ENCODE measurements around the gene PFKFB1.

The PFKFB1 gene

GRCh38 chrX:54928876-54929275 lies 65.1 kb downstream of the PFKFB1 start:
- DNase-seq (ENCODE audit: low read depth in 3 of 3, low spot score in 1 of 3): no peak

- DNase-seq (ENCODE audit: low read depth in 3 of 3, low spot score in 1 of 3): no peak
These were observed 67.0 kb downstream of the PFKFB1 start for GRCh38 chrX:54926978-54927377.

DNA sequence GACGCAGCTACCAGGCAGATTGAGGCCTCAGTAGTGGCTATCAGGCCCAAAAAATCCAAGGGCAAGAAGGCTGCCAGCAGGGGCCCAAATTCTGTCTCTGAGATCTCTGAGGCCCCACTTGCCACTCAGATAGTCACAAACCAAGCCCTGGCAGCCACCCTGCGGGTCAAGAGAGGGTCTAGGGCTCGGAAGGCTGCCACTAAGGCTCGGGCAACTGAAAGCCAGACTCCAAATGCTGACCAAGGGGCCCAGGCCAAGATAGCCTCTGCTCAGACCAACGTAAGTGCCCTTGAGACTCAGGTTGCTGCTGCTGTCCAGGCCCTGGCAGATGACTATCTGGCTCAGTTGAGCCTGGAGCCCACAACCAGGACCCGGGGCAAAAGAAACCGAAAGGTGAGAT lies 70.6 kb downstream of the PFKFB1 start:
- no peak for DNase-seq (ENCODE audit: low read depth in 3 of 3, low spot score in 1 of 3)

DNA sequence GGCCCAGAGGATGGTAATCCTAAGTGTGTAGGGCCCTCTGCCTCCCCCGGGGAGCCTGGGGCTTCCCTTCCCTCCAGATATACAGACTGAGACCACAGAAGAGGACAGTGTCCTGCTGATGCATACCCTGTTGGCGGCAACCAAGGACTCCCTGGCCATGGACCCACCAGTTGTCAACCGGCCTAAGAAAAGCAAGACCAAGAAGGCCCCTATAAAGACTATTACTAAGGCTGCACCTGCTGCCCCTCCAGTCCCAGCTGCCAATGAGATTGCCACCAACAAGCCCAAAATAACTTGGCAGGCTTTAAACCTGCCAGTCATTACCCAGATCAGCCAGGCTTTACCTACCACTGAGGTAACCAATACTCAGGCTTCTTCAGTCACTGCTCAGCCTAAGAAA lies 71.4 kb downstream of the PFKFB1 start:
- no peak for DNase-seq (ENCODE audit: low read depth in 3 of 3, low spot score in 1 of 3)

DNA sequence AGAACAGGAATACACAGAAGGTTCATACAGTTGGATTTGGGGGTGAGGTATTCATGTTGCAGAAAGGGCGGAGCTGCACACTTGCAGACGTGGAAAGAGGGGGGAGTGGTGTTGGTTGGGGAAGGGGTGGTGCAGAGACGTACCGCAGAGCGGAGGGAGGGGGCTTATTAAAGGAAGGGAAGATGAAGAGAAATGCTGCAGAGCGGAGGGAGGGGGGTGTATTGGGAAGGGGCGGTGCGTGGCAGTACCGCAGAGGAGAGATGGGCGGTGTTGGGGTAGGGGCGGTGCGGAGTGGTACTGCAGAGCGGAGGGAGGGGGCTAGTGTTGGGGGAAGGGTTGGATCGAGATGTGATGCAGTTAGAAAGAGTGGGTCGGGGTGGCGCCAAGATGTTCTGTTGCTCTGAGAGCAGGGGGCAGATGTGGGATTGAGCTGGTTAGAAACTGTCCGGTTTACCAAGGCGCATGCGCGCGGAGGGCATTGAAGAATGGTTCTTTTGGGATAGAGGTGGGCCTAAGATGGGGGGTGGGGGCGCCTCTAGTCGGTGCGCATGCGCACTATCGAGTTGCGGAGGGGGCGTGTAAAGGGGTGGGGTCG lies 72.5 kb downstream of the PFKFB1 start:
- DNase-seq (ENCODE audit: low read depth in 3 of 3, low spot score in 1 of 3): peak; percentile 4 to 26 (median 24)

- DNase-seq (ENCODE audit: low read depth in 3 of 3, low spot score in 1 of 3): no peak
These were observed 73.2 kb downstream of the PFKFB1 start, which contains the start of gene TRO for GRCh38 chrX:54920610-54921426. TRO (plus strand) TSS chrX:54920824; CDS start chrX:54922247, 1,423 bp downstream.

- no peak for DNase-seq (ENCODE audit: low read depth in 3 of 3, low spot score in 1 of 3)
These were observed 84.0 kb downstream of the PFKFB1 start for GRCh38 chrX:54909941-54910340.

- no peak for DNase-seq (ENCODE audit: low read depth in 3 of 3, low spot score in 1 of 3)
These were observed 99.8 kb downstream of the PFKFB1 start for GRCh38 chrX:54894159-54894558.

DNA sequence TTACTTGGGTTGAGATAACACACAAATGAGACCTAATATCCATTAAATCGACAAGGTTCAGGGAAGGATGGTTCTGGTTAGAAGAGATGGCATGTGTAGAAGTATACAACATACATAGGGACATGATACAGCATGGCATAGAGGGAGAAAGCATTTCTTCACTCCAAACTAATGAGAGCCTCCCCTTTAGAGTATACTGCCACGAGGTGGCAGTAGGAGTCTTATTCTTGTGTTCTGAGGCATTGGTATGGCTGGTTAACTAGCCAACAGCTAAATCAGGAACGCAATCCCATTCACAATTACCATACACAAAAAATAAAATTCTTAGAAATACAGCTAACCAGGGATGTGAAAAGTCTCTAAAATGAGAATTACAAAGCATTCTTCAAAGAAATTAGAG lies 102.4 kb downstream of the PFKFB1 start:
- DNase-seq (ENCODE audit: low read depth in 3 of 3, low spot score in 1 of 3): no peak

DNA sequence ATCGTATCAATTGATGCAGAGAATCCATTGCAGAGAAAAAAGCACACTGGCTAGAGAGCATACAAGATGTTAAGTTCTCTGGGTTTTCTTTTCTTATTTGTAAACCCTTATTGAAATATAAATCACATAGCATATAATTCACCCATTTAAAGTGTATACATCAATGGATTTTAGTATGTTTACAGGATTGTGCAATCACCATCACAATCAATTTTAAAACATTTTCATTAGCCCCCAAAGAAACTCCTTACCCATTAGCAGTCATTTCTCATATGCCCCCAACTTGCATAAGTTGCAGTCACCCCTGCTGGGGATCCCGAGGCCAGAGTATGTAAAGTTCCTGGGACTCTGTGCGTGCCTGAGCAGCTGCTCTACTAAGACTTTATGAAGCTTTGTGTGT lies 108.2 kb downstream of the PFKFB1 start:
- DNase-seq (ENCODE audit: low read depth in 3 of 3, low spot score in 1 of 3): no peak
